Activated naive CD8-positive, alpha-beta T cell treated with anti-CD3 and anti-CD28 coated beads, Interleukin-2, amount 10 ng/mL, durations not matched to agents 7 days and 5 days (primary cell): Measurements from ENCODE around the gene INSIG1. TPM values are rescaled to one million over a fixed set of nuclear protein-coding genes. Genes with fewer than 3 reads are reported as not detected.
A peak's percentile ranks its signal among the peaks of the same experiment; 100 is the strongest.

Experiments used
- ATAC-seq: fragments of 150-1000 bp; cut with Tn5 transposase; one replicate; pipeline ENCODE4 v1.10.0; 2021; ENCODE audit warnings: low read depth, moderate library complexity
- POLR2A ChIA-PET: fragments of 350-600 bp; sonication (Branson Sonifier 250); formaldehyde crosslinking; loops from one replicate; lab custom pipeline; 2021; ENCODE audit warnings: antibody characterized with exemption; lab: Charles Lee
- DNase-seq: peaks from one replicate; pipeline ENCODE4 v3.0.0; 2021
- H3K27ac Mint-ChIP-seq: one replicate; pipeline ENCODE4 v1.8.0; 2022; ENCODE audit warnings: mild to moderate bottlenecking, mixed read lengths
- H3K27me3 Mint-ChIP-seq: one replicate; pipeline ENCODE4 v1.8.0; 2022; ENCODE audit warnings: mild to moderate bottlenecking, moderate library complexity, mixed read lengths
- H3K36me3 Mint-ChIP-seq: one replicate; pipeline ENCODE4 v1.8.0; 2021; ENCODE audit warnings: mild to moderate bottlenecking, mixed read lengths
- H3K4me1 Mint-ChIP-seq: one replicate; pipeline ENCODE4 v1.8.0; 2021; ENCODE audit warnings: mixed read lengths
- H3K4me3 Mint-ChIP-seq: one replicate; pipeline ENCODE4 v1.8.0; 2022; ENCODE audit warnings: mild to moderate bottlenecking, moderate library complexity, mixed read lengths
- H3K9me3 Mint-ChIP-seq: one replicate; pipeline ENCODE4 v1.8.0; 2021; ENCODE audit warnings: mixed read lengths
- total RNA-seq, 2 experiments: library from RNA; stranded (reverse); gene quantifications; one replicate each; pipeline ENCODE4 v1.2.3, GENCODE V29; 2021

Gene INSIG1
- total RNA-seq, 2 experiments from 2014 or later = 73.1 to 75.0 TPM

GRCh38 chr7:155293721-155294510 lies 3.8 kb upstream of the INSIG1 start:
- ATAC-seq = no peak
- H3K9me3 Mint-ChIP-seq = peaks cover 1% of the 10 kb centered on the region
- no peak overlapping the region for H3K4me3 Mint-ChIP-seq
- no peak overlapping the region for H3K27ac Mint-ChIP-seq
- peaks cover 4% of the 10 kb centered on the region for H3K36me3 Mint-ChIP-seq
- H3K4me1 Mint-ChIP-seq = peaks cover 20% of the 10 kb centered on the region
- no peak for DNase-seq
- H3K27me3 Mint-ChIP-seq = peaks cover 17% of the 10 kb centered on the region
- POLR2A ChIA-PET = no interaction called here

DNA sequence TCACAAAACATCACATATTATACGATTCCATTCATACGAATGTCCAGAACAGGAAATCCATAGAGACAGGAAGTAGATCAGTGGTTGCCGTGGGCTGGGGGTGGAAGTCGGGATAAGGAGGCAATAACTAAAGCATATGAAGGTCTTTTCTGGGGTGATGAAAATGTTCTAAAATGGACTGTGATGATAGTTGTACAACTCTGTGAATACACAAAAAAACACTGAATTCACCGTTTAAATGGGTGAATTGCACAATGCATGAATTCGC lies 3.2 kb upstream of the INSIG1 start:
- Mint-ChIP-seq H3K27ac (no peak overlapping the region), H3K27me3 (peaks cover 17% of the 10 kb centered on the region), H3K4me1 (peaks cover 20% of the 10 kb centered on the region), H3K9me3 (peaks cover 1% of the 10 kb centered on the region), H3K36me3 (peaks cover 4% of the 10 kb centered on the region), H3K4me3 (no peak overlapping the region)
- DNase-seq = no peak
- no peak for ATAC-seq
- POLR2A ChIA-PET = no interaction called here

DNA sequence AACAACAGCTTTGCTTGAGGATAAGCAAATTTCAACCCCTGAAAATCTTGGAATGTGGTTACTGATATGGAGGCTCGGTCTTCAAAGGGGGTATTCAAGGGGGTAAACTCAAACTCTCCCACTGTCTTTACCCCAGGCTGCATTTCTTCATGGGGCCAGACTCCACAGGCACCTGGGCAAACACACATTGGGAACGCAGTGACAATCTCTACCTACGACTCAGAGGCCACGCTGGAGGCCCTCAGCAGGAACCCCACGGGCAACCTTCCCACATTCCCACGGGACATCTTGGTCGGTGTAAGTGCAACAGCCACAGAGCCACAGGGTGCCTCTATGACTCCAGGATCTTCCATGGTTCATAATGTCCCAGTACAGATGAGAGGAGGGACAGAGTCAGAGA lies 2.2 kb upstream of the INSIG1 start:
- Mint-ChIP-seq H3K4me1 (peaks cover 28% of the 10 kb centered on the region), H3K27ac (no peak overlapping the region), H3K36me3 (peaks cover 12% of the 10 kb centered on the region), H3K4me3 (no peak overlapping the region), H3K27me3 (peaks cover 17% of the 10 kb centered on the region), H3K9me3 (peaks cover 1% of the 10 kb centered on the region)
- no peak for ATAC-seq
- DNase-seq = no peak
- POLR2A ChIA-PET = interaction anchor here (2.8 to 4.4 kb wide), 2 partner anchors 90 to 292 kb away, joined by 15 to 88 read pairs; partner anchors contain the start of gene PAXIP1

- H3K27ac Mint-ChIP-seq = peak overlapping the region; percentile 82
- no peak for ATAC-seq
- peak overlapping the region; percentile 76 for H3K4me3 Mint-ChIP-seq
- H3K4me1 Mint-ChIP-seq = peaks cover 31% of the 10 kb centered on the region
- peaks cover 14% of the 10 kb centered on the region for H3K27me3 Mint-ChIP-seq
- H3K36me3 Mint-ChIP-seq = peaks cover 19% of the 10 kb centered on the region
- POLR2A ChIA-PET = interaction anchor here (0.8 to 4.4 kb wide), 9 partner anchors 9 to 468 kb away, joined by 3 to 88 read pairs (median 5); partner anchors contain the start of gene PAXIP1
- peaks cover 1% of the 10 kb centered on the region for H3K9me3 Mint-ChIP-seq
- DNase-seq = no peak
Measured at GRCh38 chr7:155296006-155296787, 1.5 kb upstream of the INSIG1 start.

- DNase-seq (peak; percentile 83), ATAC-seq (peak; percentile 54)
- Mint-ChIP-seq H3K36me3 (peaks cover 23% of the 10 kb centered on the region), H3K27ac (peak overlapping the region; percentile 82), H3K4me3 (peak overlapping the region; percentile 76), H3K4me1 (peaks cover 35% of the 10 kb centered on the region), H3K27me3 (peaks cover 8% of the 10 kb centered on the region), H3K9me3 (peaks cover 1% of the 10 kb centered on the region)
- POLR2A ChIA-PET = interaction anchor here (0.6 to 4.4 kb wide), 16 partner anchors 8 to 498 kb away, joined by 3 to 88 read pairs (median 5); partner anchors contain the start of gene PAXIP1
Measured at GRCh38 chr7:155296788-155297516, 726 bp upstream of the INSIG1 start.

DNA sequence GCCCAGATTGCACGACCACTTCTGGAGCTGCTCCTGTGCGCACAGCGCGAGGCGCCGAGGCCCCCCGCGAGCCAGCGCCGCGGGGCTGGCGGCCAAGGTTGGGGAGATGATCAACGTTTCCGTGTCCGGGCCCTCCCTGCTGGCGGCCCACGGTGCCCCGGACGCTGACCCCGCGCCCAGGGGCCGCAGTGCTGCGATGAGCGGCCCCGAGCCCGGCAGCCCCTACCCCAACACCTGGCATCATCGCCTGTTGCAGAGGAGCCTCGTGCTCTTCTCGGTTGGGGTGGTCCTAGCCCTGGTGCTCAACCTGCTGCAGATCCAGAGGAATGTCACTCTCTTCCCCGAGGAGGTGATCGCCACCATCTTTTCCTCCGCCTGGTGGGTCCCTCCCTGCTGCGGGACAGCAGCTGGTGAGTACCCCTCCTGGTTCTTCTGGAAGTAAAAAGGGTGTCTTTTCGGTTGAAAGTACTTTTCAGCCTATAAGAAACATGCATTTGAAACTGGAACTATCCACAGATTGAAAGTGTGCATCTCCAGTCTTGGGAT lies 683 bp downstream of the INSIG1 start:
- ATAC-seq (no peak), DNase-seq (no peak)
- H3K27me3 Mint-ChIP-seq = peaks cover 6% of the 10 kb centered on the region
- peak overlapping the region; percentile 97 for H3K27ac Mint-ChIP-seq
- peak overlapping the region; percentile 96 for H3K4me3 Mint-ChIP-seq
- POLR2A ChIA-PET = interaction anchor here (0.6 to 4.4 kb wide), 16 partner anchors 9 to 466 kb away, joined by 3 to 88 read pairs (median 5); partner anchors contain the start of genes PAXIP1 and RBM33
- peaks cover 35% of the 10 kb centered on the region for H3K4me1 Mint-ChIP-seq
- peaks cover 23% of the 10 kb centered on the region for H3K36me3 Mint-ChIP-seq
- peaks cover 1% of the 10 kb centered on the region for H3K9me3 Mint-ChIP-seq

DNA sequence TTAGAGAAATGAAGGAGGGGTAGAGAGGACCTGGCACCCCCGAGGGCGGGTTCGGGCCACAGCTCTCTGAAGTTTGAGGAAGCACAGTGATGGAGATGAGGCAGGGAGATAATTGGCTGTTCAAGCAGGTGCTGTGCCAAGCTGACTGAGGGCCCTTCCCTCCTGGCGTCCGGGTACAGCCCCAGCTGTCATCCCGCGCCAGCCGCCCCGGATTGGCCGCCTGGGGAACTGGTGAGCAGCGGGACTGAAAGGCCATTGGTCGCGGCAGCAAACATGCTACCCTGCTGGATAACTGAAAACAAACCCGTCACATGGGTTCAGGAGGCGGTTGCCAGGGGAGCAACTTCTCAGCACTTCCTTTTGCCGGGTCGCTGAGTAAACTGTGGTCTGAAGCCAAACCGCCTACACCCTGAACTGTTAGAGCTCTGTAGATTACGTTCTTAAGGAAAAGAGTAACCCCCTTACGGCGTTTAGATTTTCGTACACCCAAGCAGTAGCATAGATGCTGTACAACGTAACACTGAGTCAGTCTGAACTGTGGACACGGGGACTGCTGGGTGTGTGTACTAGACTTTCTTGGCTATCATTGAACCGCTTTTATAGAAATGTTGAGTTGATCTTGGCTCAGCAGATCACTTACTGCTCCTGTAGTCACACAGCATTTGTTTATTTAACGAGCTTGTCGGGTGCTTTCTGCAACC lies 1.3 kb downstream of the INSIG1 start:
- peaks cover 28% of the 10 kb centered on the region for H3K36me3 Mint-ChIP-seq
- H3K4me1 Mint-ChIP-seq = peaks cover 38% of the 10 kb centered on the region

DNA sequence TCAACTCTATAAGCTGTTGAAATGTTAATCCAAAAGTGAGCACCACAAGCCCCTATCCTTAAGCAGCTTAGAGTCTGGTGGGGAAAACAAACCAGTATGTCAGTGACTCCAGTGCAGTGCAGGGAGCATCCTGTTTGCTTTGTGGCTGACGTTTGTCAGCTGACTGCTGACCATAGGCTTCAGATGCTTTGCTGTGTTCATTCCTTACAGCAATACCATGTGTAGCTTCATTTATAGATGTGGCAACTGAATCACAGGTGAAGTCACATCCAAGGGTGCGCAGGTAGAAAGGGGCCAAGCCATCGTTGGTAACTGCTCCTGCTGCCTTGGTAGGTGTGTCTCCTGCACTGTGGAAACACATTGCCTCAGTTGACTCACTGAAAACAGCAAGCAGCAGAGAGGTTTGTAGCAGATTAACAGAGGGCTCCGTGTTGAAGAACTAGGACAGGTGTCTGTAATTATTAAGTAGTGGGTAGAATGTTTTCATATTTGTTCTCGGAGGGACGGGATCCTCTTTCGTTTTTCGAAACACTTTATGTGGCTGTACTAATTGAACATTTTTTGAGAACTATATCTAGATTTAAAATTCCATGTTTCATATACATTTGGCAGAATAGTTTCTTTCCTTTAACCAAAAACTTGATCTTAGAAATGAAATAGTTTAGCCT lies 2.0 kb downstream of the INSIG1 start:
- peak overlapping the region; percentile 96 for H3K4me3 Mint-ChIP-seq
- POLR2A ChIA-PET = interaction anchor here (0.6 to 4.4 kb wide), 11 partner anchors 8 to 344 kb away, joined by 3 to 88 read pairs (median 8); partner anchors contain the start of genes PAXIP1 and RBM33
- DNase-seq (no peak), ATAC-seq (no peak)
- H3K27me3 Mint-ChIP-seq = peaks cover 2% of the 10 kb centered on the region
- peaks cover 32% of the 10 kb centered on the region for H3K36me3 Mint-ChIP-seq
- peaks cover 34% of the 10 kb centered on the region for H3K4me1 Mint-ChIP-seq
- H3K27ac Mint-ChIP-seq = peak overlapping the region; percentile 97
- no peaks in the 10 kb centered on the region for H3K9me3 Mint-ChIP-seq

More for the DNA sequence above, 1.3 kb downstream of the INSIG1 start:
- H3K4me3 Mint-ChIP-seq = peak overlapping the region; percentile 96
- H3K27ac Mint-ChIP-seq = peak overlapping the region; percentile 97
- POLR2A ChIA-PET = interaction anchor here (0.6 to 4.4 kb wide), 15 partner anchors 8 to 465 kb away, joined by 3 to 88 read pairs (median 4); partner anchors contain the start of genes PAXIP1 and RBM33
- peaks cover 6% of the 10 kb centered on the region for H3K27me3 Mint-ChIP-seq
- peak; percentile 92 for DNase-seq
- H3K9me3 Mint-ChIP-seq = peaks cover 1% of the 10 kb centered on the region
- peak; percentile 77 for ATAC-seq

DNA sequence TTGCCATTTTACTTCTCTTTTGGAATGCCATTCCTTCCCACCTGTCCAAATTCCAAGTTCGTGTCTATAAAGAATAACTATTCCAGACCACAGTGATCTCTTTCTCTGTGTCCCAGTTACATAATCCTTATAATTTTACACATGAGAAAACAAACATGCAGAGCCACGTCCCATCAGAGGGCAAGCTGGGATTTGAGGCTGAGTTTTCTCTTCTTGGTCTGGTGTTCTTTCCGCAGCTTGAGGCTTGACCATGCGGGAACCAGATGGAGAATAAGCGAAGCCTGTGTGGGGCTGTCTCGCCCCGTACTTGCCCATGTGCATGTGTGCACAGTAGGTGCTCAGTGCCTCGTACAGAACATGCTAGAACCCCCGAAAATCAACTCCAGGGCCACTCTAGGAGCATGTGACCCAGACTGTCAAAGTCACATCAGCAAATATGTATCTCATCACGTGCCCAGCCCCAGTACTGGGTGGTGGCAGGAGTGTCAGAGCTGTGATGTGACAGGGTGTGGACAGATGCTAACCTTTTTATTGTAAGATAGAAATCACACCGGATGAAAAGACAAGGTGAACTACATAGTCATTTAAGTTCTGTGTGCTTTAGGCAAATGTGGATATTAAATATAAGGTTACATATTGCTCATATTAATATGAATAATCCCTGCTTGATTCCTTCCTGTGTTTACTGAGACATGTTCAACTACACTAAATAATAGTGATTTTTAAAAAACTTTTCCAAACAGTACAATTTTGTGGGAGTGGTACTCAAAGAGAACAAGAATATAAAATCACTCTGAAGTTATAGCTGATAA lies 3.2 kb downstream of the INSIG1 start:
- peaks cover 36% of the 10 kb centered on the region for H3K36me3 Mint-ChIP-seq
- H3K4me1 Mint-ChIP-seq = peaks cover 32% of the 10 kb centered on the region
- ATAC-seq (no peak), DNase-seq (no peak)
- peak overlapping the region; percentile 31 for H3K27ac Mint-ChIP-seq
- no peaks in the 10 kb centered on the region for H3K9me3 Mint-ChIP-seq
- POLR2A ChIA-PET = interaction anchor here (1.0 kb wide), 1 partner anchor 44 kb away, joined by 3 read pairs; no protein-coding TSS in a partner anchor
- peak overlapping the region; percentile 96 for H3K4me3 Mint-ChIP-seq
- H3K27me3 Mint-ChIP-seq = no peaks in the 10 kb centered on the region

DNA sequence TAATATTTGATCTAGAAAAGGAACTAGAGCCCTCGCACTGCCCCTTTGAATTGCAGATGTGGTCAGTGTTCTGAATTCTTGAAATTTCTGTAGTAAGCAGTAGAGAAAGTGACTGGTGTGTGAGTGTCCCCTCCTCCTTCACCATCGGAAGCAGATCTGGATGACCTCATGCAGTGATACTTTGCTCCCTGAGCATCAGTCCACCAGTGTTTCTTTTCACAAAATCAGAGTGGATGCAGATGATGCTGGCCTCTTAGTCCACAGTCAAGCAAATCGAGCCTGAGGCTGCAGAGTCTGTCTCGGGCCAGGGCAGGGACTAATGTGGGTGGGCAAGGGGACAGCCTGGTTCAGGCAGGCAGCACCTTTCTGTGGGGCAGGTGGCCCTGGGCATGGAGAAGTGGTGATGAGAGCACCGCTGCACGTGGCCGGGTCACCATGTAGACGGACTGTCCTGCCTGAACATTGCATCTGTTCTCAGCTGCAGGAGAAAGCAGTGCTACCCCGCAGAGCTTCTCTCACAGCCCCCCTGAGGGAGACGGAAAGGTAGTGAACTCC lies 5.4 kb downstream of the INSIG1 start:
- Mint-ChIP-seq H3K36me3 (peaks cover 42% of the 10 kb centered on the region), H3K4me3 (no peak overlapping the region), H3K27me3 (no peaks in the 10 kb centered on the region), H3K27ac (no peak overlapping the region), H3K4me1 (peaks cover 26% of the 10 kb centered on the region), H3K9me3 (no peaks in the 10 kb centered on the region)
- ATAC-seq = no peak
- POLR2A ChIA-PET = no interaction called here
- DNase-seq = no peak

DNA sequence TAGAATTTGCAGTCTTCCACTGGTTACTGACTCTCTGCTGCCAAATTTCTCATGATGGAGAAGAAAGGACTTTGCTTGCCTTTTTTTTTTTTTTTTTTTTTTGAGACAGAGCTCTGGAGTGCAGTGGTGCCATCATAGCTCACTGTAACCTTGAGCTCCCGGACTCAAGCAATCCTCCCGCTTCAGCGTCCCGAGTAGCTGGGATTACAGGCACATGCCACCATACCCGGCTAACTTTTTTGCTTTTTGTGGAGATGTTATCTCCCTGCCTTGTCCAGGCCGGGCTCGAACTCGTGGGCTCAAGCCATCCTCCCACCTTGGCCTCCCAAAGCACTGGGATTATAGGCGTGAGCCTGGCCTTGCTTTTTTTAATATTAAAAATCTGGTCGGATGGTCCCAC lies 6.2 kb downstream of the INSIG1 start:
- no peak for ATAC-seq
- no peak overlapping the region for H3K27ac Mint-ChIP-seq
- peaks cover 26% of the 10 kb centered on the region for H3K4me1 Mint-ChIP-seq

More for the DNA sequence above, 6.2 kb downstream of the INSIG1 start:
- no peaks in the 10 kb centered on the region for H3K9me3 Mint-ChIP-seq
- H3K4me3 Mint-ChIP-seq = no peak overlapping the region
- POLR2A ChIA-PET = interaction anchor here (0.6 kb wide), 1 partner anchor 241 kb away, joined by 3 read pairs; no protein-coding TSS in a partner anchor
- DNase-seq = no peak
- peaks cover 48% of the 10 kb centered on the region for H3K36me3 Mint-ChIP-seq
- H3K27me3 Mint-ChIP-seq = no peaks in the 10 kb centered on the region
